KMS-11 (cell line): ENCODE results near the gene SH2D7.

ENCODE experiments used
- H2AFZ ChIP-seq: fragments of 200-600 bp; sonication (generic); 2 replicates; pipeline ENCODE4 v1.6.1; 2016; ENCODE audit warnings: antibody characterized with exemption, mixed run types, low read depth
- H3K27ac ChIP-seq: fragments of 200-600 bp; sonication (generic); 2 replicates; pipeline ENCODE4 v1.6.1; 2016; ENCODE audit warnings: mild to moderate bottlenecking, mixed run types
- H3K27me3 ChIP-seq: fragments of 200-600 bp; sonication (generic); 2 replicates; pipeline ENCODE4 v1.6.1; 2017; ENCODE audit warnings: mild to moderate bottlenecking, low read depth, mixed run types, moderate library complexity; ENCODE audit not compliant: insufficient read depth
- H3K36me3 ChIP-seq: fragments of 200-600 bp; sonication (generic); 2 replicates; pipeline ENCODE4 v1.6.1; 2017; ENCODE audit warnings: mild to moderate bottlenecking, mixed run types; ENCODE audit not compliant: insufficient read depth
- H3K4me1 ChIP-seq: fragments of 200-600 bp; sonication (generic); 2 replicates; pipeline ENCODE4 v1.6.1; 2016; ENCODE audit warnings: mild to moderate bottlenecking, low read depth, mixed run types; ENCODE audit not compliant: poor library complexity, severe bottlenecking
- H3K4me2 ChIP-seq: fragments of 200-600 bp; sonication (generic); 2 replicates; pipeline ENCODE4 v1.7.0; 2016; ENCODE audit warnings: mild to moderate bottlenecking, mixed run types
- H3K4me3 ChIP-seq: fragments of 200-600 bp; sonication (generic); IDR thresholded peaks from 2 replicates; pipeline ENCODE4 v1.6.1; 2017; ENCODE audit warnings: low read depth, low read length, mixed read lengths; ENCODE audit not compliant: insufficient read depth
- H3K79me2 ChIP-seq: fragments of 200-600 bp; sonication (generic); 2 replicates; pipeline ENCODE4 v1.6.1; 2016; ENCODE audit warnings: low read depth, mixed run types; ENCODE audit not compliant: insufficient read depth
- H3K9ac ChIP-seq: fragments of 200-600 bp; sonication (generic); 2 replicates; pipeline ENCODE4 v1.6.1; 2016; ENCODE audit warnings: mild to moderate bottlenecking, mixed run types
- H4K20me1 ChIP-seq: fragments of 200-600 bp; sonication (generic); 2 replicates; pipeline ENCODE4 v1.6.1; 2016; ENCODE audit warnings: mild to moderate bottlenecking, mixed run types; ENCODE audit not compliant: insufficient read depth
- TF ChIP-seq, protein P1 (sequence below): fragments of 200-600 bp; sonication (generic); conservative IDR thresholded peaks from 2 replicates; pipeline ENCODE4 v1.6.1; 2017; ENCODE audit warnings: low read depth, mild to moderate bottlenecking, antibody characterized with exemption, low read length, moderate library complexity, mixed read lengths

Gene SH2D7

DNA sequence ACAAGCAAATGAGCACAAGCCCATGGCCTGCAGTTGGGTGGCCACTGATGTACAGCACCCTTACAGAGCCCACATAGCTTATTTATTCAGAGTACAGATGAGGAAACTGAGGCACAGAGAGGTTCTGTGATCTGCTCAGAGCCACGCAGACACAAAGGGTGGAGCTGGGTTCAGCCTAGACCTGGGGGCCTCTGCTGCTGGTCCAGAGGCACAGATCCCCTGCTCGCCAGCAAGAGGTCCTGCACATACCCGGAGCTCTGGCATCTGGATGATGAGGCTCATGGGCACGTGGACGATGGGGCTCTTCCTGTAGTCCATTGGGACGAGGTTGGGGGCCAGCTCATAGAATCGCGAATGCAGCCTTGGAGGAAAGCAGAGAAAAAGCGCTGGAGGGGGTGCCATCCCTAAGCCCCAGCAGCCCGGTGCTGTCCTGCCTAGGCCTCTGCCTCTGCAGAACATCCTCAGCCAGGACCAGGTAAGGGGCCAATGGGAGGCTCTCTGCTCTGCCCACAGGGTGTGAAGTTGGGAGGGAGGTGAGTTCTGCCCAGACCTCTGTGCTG, 18.6 kb downstream of the SH2D7 start:
- Histone ChIP-seq H4K20me1 (no peaks in the 10 kb centered on the region), H3K4me2 (no peak overlapping the region), H3K9ac (no peak overlapping the region), H3K4me1 (peaks cover 15% of the 10 kb centered on the region), H3K4me3 (no peak overlapping the region), H3K27ac (no peak overlapping the region), H3K36me3 (no peaks in the 10 kb centered on the region), H2AFZ (no peak overlapping the region), H3K79me2 (no peaks in the 10 kb centered on the region), H3K27me3 (no peaks in the 10 kb centered on the region)
- TF ChIP-seq, protein P1, sequence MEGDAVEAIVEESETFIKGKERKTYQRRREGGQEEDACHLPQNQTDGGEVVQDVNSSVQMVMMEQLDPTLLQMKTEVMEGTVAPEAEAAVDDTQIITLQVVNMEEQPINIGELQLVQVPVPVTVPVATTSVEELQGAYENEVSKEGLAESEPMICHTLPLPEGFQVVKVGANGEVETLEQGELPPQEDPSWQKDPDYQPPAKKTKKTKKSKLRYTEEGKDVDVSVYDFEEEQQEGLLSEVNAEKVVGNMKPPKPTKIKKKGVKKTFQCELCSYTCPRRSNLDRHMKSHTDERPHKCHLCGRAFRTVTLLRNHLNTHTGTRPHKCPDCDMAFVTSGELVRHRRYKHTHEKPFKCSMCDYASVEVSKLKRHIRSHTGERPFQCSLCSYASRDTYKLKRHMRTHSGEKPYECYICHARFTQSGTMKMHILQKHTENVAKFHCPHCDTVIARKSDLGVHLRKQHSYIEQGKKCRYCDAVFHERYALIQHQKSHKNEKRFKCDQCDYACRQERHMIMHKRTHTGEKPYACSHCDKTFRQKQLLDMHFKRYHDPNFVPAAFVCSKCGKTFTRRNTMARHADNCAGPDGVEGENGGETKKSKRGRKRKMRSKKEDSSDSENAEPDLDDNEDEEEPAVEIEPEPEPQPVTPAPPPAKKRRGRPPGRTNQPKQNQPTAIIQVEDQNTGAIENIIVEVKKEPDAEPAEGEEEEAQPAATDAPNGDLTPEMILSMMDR = no peak

GRCh38 chr15:78111788-78112187, 19.4 kb downstream of the SH2D7 start:
- Histone ChIP-seq H3K36me3 (no peaks in the 10 kb centered on the region), H3K4me1 (peaks cover 12% of the 10 kb centered on the region), H4K20me1 (no peaks in the 10 kb centered on the region), H3K27me3 (no peaks in the 10 kb centered on the region), H3K9ac (no peak overlapping the region), H3K27ac (no peak overlapping the region), H3K4me3 (no peak overlapping the region), H2AFZ (no peak overlapping the region), H3K79me2 (no peaks in the 10 kb centered on the region), H3K4me2 (no peak overlapping the region)
- TF ChIP-seq, protein P1 = no peak

GRCh38 chr15:78112551-78112950, 20.2 kb downstream of the SH2D7 start:
- H3K36me3 ChIP-seq = no peaks in the 10 kb centered on the region
- no peak overlapping the region for H3K27ac ChIP-seq
- no peak overlapping the region; the same call in 1 of the 2 replicates for H2AFZ ChIP-seq
- no peaks in the 10 kb centered on the region for H3K27me3 ChIP-seq
- no peak overlapping the region for H3K9ac ChIP-seq
- no peak overlapping the region for H3K4me3 ChIP-seq
- H4K20me1 ChIP-seq = no peaks in the 10 kb centered on the region
- H3K4me2 ChIP-seq = 0 out of 2 replicates have a peak overlapping the region, but pooled peaks have one; percentile 1
- no peaks in the 10 kb centered on the region for H3K79me2 ChIP-seq
- peaks cover 10% of the 10 kb centered on the region for H3K4me1 ChIP-seq
- TF ChIP-seq, protein P1 = no peak

DNA sequence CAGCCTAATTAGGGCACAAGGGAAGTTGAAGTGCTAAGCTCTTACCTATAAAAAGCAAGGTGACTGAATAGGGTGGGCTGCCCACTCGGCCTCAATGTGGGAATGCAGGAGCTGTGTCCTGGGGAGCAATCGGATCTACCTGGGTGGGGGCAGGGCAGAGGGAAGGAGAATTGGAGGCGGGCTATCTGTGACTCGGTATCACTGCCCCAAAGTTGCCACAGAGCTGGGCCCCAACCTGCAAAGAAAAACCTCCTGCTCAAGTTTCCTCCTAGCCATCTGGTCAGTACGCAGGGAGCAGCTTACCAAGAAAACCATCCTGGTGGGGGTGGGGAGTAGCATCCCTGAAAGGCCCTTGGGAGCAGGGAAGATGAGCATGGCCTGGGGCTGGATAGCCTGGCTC, 28.2 kb downstream of the SH2D7 start:
- H3K27ac ChIP-seq = no peak overlapping the region
- no peaks in the 10 kb centered on the region for H3K36me3 ChIP-seq
- no peak overlapping the region for H3K4me3 ChIP-seq
- H3K79me2 ChIP-seq = no peaks in the 10 kb centered on the region
- TF ChIP-seq, protein P1 = no peak
- no peak overlapping the region for H2AFZ ChIP-seq
- H3K9ac ChIP-seq = no peak overlapping the region
- H4K20me1 ChIP-seq = no peaks in the 10 kb centered on the region
- peaks cover 7% of the 10 kb centered on the region for H3K4me1 ChIP-seq
- H3K27me3 ChIP-seq = no peaks in the 10 kb centered on the region
- H3K4me2 ChIP-seq = no peak overlapping the region
